GM12865 (cell line): ENCODE measurements around the gene RBMS1.
"Not testable (repeated sequence)": the region's sequence is repeated elsewhere in the genome, so short reads cannot be mapped to it uniquely, and the experiment has no call there.

Source experiments
- DNase-seq: peaks from one replicate; pipeline ENCODE4 v3.0.0; 2010; ENCODE audit warnings: low read depth
- H3K4me3 ChIP-seq: 2 replicates; pipeline ENCODE4 v1.5.1; 2011; ENCODE audit warnings: mild to moderate bottlenecking, low read depth, low read length, control low read depth
- CTCF ChIP-seq: IDR thresholded peaks from 2 replicates; pipeline ENCODE4 v1.5.1; 2011; ENCODE audit warnings: low read length, control low read depth, low read depth, inconsistent platforms; ENCODE audit not compliant: insufficient read depth; ENCODE audit errors: missing control alignments

The RBMS1 gene

GRCh38 chr2:160491911-160492371 lies 1.7 kb downstream of the RBMS1 start:
- H3K4me3 ChIP-seq, result no peak overlapping the region
- no peak for TF ChIP-seq CTCF
- DNase-seq, result no peak

- no peak for DNase-seq
- TF ChIP-seq CTCF, result no peak
- no peak overlapping the region for H3K4me3 ChIP-seq
Observed at GRCh38 chr2:160490733-160491685, 2.6 kb downstream of the RBMS1 start.

- no peak for DNase-seq
- TF ChIP-seq CTCF, result no peak
- no peak overlapping the region for H3K4me3 ChIP-seq
Observed at GRCh38 chr2:160489111-160489510, 4.5 kb downstream of the RBMS1 start.

GRCh38 chr2:160488289-160488688 lies 5.3 kb downstream of the RBMS1 start:
- not testable (repeated sequence) for DNase-seq, H3K4me3 ChIP-seq

GRCh38 chr2:160486341-160486740 lies 7.3 kb downstream of the RBMS1 start:
- TF ChIP-seq CTCF, result no peak
- no peak for DNase-seq
- no peak overlapping the region for H3K4me3 ChIP-seq

GRCh38 chr2:160484859-160485520 lies 8.6 kb downstream of the RBMS1 start:
- H3K4me3 ChIP-seq, result no peak overlapping the region
- no peak for TF ChIP-seq CTCF
- no peak for DNase-seq

- DNase-seq, result no peak
- TF ChIP-seq CTCF, result no peak
- no peak overlapping the region for H3K4me3 ChIP-seq
Observed at GRCh38 chr2:160482673-160483072, 10.9 kb downstream of the RBMS1 start.
